ENCODE measurements around the gene MYDGF.
A peak's percentile ranks its signal among the peaks of the same experiment; 100 is the strongest.
"Not testable (repeated sequence)": the region's sequence is repeated elsewhere in the genome, so short reads cannot be mapped to it uniquely, and the experiment has no call there.

The MYDGF gene

GRCh38 chr19:4687396-4687795 lies 17.3 kb upstream of the MYDGF start:
- Histone ChIP-seq H3K4me3 (no peak overlapping the region), H3K27ac (no peak overlapping the region), H3K9ac (ENCODE audit: insufficient read length) (no peak overlapping the region), H3K9me3 (ENCODE audit: low read depth, low read length) (no peaks in the 10 kb centered on the region), H3K36me3 (ENCODE audit: insufficient read depth, low read length) (no peaks in the 10 kb centered on the region; the same call in 1 of the 2 replicates)
- TF ChIP-seq FOXP2 (optimal IDR thresholded peaks at IDR 0.05; ENCODE audit: control extremely low read depth, extremely low read length, insufficient read depth) (no peak), EZH2 (IDR thresholded peaks at IDR 0.05) (no peak), POLR2AphosphoS5 (IDR thresholded peaks at IDR 0.05; ENCODE audit: borderline replicate concordance, low read depth, low read length) (no peak)
- DNase-seq (ENCODE audit: low read depth, low spot score): no peak

DNA sequence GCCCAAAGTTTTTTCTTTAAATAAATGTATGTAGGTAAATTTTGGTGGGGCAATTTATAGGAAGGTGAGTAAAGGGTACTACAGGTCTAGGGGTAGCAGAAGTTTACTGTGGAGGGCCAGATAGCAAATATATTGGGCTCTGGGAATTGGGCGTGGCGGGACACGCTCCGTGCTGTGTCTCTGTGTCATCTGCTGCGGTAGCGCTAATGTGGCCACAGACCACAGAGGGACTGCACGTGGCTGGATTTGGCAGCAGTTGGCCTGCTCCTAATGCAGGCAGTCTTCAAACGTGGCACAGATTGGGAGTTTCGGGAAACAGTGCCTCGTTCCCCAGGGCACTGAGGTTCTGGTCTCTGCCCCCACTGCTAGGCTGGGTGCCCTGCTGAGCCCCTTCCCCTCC lies 16.6 kb upstream of the MYDGF start:
- TF ChIP-seq FOXP2 (optimal IDR thresholded peaks at IDR 0.05; ENCODE audit: control extremely low read depth, extremely low read length, insufficient read depth): no peak
- no peak for TF ChIP-seq EZH2 (IDR thresholded peaks at IDR 0.05)
- no peak for TF ChIP-seq POLR2AphosphoS5 (IDR thresholded peaks at IDR 0.05; ENCODE audit: borderline replicate concordance, low read depth, low read length)
- no peak for DNase-seq (ENCODE audit: low read depth, low spot score)
- H3K36me3 ChIP-seq (ENCODE audit: insufficient read depth, low read length): no peaks in the 10 kb centered on the region; the same call in 1 of the 2 replicates
- H3K27ac ChIP-seq: no peak overlapping the region
- no peak overlapping the region for H3K4me3 ChIP-seq
- no peaks in the 10 kb centered on the region for H3K9me3 ChIP-seq (ENCODE audit: low read depth, low read length)
- H3K9ac ChIP-seq (ENCODE audit: insufficient read length): no peak overlapping the region

GRCh38 chr19:4684312-4685095 lies 14.4 kb upstream of the MYDGF start:
- Histone ChIP-seq H3K36me3 (ENCODE audit: insufficient read depth, low read length) (no peaks in the 10 kb centered on the region; the same call in 1 of the 2 replicates), H3K4me3 (no peak overlapping the region), H3K9ac (ENCODE audit: insufficient read length) (no peak overlapping the region), H3K9me3 (ENCODE audit: low read depth, low read length) (no peaks in the 10 kb centered on the region), H3K27ac (no peak overlapping the region)
- DNase-seq (ENCODE audit: low read depth, low spot score): no peak
- TF ChIP-seq EZH2 (IDR thresholded peaks at IDR 0.05): no peak
- TF ChIP-seq POLR2AphosphoS5 (IDR thresholded peaks at IDR 0.05; ENCODE audit: borderline replicate concordance, low read depth, low read length): no peak
- TF ChIP-seq FOXP2 (optimal IDR thresholded peaks at IDR 0.05; ENCODE audit: control extremely low read depth, extremely low read length, insufficient read depth): no peak

DNA sequence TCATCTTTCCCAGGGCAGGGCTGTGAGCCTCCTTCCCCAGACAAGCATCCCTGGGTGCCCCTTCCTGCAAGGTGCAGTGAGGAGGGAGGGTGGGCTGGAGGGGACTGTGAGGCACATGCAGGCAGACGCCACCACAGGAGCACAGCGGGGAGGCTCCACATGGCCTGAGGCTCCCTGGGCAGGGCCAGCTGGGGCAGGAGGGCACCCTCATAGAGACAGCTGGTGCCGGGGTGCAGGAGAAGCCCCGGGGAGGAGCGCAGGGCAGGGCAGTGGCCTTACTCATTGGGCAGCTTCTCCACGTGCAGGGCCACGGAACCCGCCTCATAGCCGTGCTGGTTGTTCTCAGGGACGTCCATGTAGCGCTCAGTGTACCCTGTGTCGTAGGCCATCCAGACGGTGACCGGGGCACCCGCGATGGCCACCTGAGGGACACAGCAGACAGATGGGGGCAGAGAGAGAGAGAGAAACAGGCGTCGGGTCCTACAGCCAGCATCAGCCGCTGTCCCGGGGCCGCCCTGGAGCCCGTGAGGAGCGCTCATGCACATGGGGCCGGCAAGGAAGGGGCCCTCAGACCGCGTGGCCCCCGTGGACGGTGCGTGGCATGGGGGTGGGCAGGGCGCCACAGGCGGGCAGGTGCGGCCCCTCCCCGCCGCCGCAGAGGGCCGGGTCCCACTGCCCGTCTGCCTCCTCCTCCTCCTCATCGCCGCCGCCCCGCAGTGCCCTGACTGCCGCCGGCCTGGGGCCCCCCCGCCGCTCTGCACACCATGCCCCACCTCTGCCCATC lies 12.5 kb upstream of the MYDGF start:
- no peak for DNase-seq (ENCODE audit: low read depth, low spot score)
- TF ChIP-seq POLR2AphosphoS5 (IDR thresholded peaks at IDR 0.05; ENCODE audit: borderline replicate concordance, low read depth, low read length): no peak
- H3K9me3 ChIP-seq (ENCODE audit: low read depth, low read length): no peaks in the 10 kb centered on the region
- no peak overlapping the region for H3K9ac ChIP-seq (ENCODE audit: insufficient read length)
- no peaks in the 10 kb centered on the region for H3K36me3 ChIP-seq (ENCODE audit: insufficient read depth, low read length)
- no peak overlapping the region for H3K27ac ChIP-seq
- H3K4me3 ChIP-seq: no peak overlapping the region

- peak overlapping the region; percentile 84; the same call in 1 of the 2 replicates for H3K27ac ChIP-seq
- not testable (repeated sequence) for DNase-seq (ENCODE audit: low read depth, low spot score); H3K9ac ChIP-seq (ENCODE audit: insufficient read length); H3K4me3 ChIP-seq; H3K36me3 ChIP-seq (ENCODE audit: insufficient read depth, low read length); H3K9me3 ChIP-seq (ENCODE audit: low read depth, low read length)
Observed at GRCh38 chr19:4680021-4680420, 9.9 kb upstream of the MYDGF start.

DNA sequence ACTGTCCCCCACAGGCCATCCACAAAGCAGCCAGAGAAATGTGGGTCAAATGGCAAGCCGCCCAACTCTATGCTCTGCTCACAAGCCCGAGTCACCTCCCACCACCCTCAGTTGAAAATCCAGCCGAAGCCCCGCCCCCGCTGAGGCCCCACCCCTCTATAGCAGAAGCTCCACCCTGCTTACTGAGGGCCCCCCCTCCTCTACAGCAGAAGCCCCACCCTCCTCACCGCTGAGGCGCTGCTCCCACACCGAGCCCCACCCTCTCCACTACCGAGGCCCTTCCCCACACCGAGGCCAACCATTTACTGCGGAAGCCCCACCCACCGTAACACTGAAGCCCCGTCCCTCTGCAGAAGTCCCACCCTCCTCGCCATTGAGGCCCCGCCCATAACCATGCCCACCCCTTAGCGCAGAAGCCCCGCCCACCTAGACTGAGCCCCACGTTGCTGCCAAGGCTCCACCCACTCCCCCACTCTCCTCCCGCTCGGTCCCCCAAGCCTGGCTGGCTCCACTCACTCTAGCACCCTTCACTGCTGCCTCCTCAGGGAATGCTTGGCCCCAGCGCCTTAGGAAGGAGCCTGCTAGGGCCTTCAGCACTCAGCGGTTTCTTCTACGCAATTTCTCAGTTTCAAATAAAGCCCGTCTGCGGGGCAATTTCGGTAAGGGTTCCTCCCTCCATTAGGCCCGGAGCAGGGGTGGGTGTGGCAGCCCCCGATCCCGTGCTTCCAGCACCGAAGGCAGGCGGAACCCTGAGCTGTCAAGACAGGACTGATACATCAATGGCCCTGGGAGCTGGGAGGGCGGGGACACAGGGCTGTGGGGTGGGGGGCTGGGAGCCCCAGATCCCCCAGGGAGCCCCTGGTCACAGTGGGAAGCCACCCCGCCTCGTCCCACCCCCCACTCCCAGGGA lies 9.0 kb upstream of the MYDGF start:
- peak overlapping the region; percentile 84 for H3K27ac ChIP-seq
- peak overlapping the region; percentile 81 for H3K4me3 ChIP-seq
- peak overlapping the region; percentile 66 for H3K9ac ChIP-seq (ENCODE audit: insufficient read length)
- no peaks in the 10 kb centered on the region for H3K36me3 ChIP-seq (ENCODE audit: insufficient read depth, low read length)
- H3K9me3 ChIP-seq (ENCODE audit: low read depth, low read length): no peaks in the 10 kb centered on the region
- peak; percentile 89 for DNase-seq (ENCODE audit: low read depth, low spot score)
- TF ChIP-seq POLR2AphosphoS5 (IDR thresholded peaks at IDR 0.05; ENCODE audit: borderline replicate concordance, low read depth, low read length) (no peak), EZH2 (IDR thresholded peaks at IDR 0.05) (no peak), FOXP2 (optimal IDR thresholded peaks at IDR 0.05; ENCODE audit: control extremely low read depth, extremely low read length, insufficient read depth) (no peak)

- Histone ChIP-seq H3K4me3 (no peak overlapping the region), H3K9me3 (ENCODE audit: low read depth, low read length) (no peaks in the 10 kb centered on the region), H3K36me3 (ENCODE audit: insufficient read depth, low read length) (no peaks in the 10 kb centered on the region), H3K27ac (no peak overlapping the region), H3K9ac (ENCODE audit: insufficient read length) (no peak overlapping the region)
- no peak for TF ChIP-seq EZH2 (IDR thresholded peaks at IDR 0.05)
- no peak for TF ChIP-seq POLR2AphosphoS5 (IDR thresholded peaks at IDR 0.05; ENCODE audit: borderline replicate concordance, low read depth, low read length)
- TF ChIP-seq FOXP2 (optimal IDR thresholded peaks at IDR 0.05; ENCODE audit: control extremely low read depth, extremely low read length, insufficient read depth): no peak
- DNase-seq (ENCODE audit: low read depth, low spot score): no peak
Observed at GRCh38 chr19:4676955-4677731, 7.0 kb upstream of the MYDGF start.

Data from SK-N-MC (cell line).